Endothelial cell of umbilical vein (primary cell): Measurements from ENCODE around the gene CPNE2. TPM values are rescaled to one million over a fixed set of nuclear protein-coding genes. Genes with fewer than 3 reads are reported as not detected.

Experiments
- BruUV-seq: library from RNA; stranded (reverse); fragments of 400-500 nt; replicated peaks from 2 replicates; lab custom pipeline; 2021; lab: Mats Ljungman, UMichigan
- CTCF ChIA-PET: fragments of 300-600, 350-600 bp; sonication (Branson Sonifier 250); formaldehyde crosslinking; loops from one replicate; lab custom pipeline; 2021; ENCODE audit warnings: antibody characterized with exemption, inconsistent platforms; lab: Charles Lee
- POLR2A ChIA-PET: fragments of 300-600, 350-600 bp; sonication (Branson Sonifier 250); formaldehyde crosslinking; loops from one replicate; lab custom pipeline; 2021; ENCODE audit warnings: antibody characterized with exemption, inconsistent platforms; lab: Charles Lee
- DNase-seq: peaks from one replicate; pipeline ENCODE4 v3.0.0-alpha.2; 2011; ENCODE audit warnings: low read depth, low spot score
- FAIRE-seq: peaks from 2 replicates; lab custom pipeline; 2011; peaks lifted over from hg19 to GRCh38; lab: Jason Lieb, UNC
- H2AFZ ChIP-seq: 2 replicates; pipeline ENCODE4 v1.6.0; 2012; ENCODE audit warnings: low read depth, low read length, control low read depth, inconsistent platforms
- H3K27ac ChIP-seq: 2 replicates; pipeline ENCODE4 v1.5.1; 2011; ENCODE audit warnings: low read depth, mild to moderate bottlenecking, control low read depth, low read length, moderate library complexity; ENCODE audit not compliant: insufficient read depth
- H3K27me3 ChIP-seq, 2 experiments: 2 replicates each; pipeline versions ENCODE4 v1.6.0 to v1.6.1; 2011; ENCODE audit warnings: low read length in 2 of 2, mixed read lengths in 1 of 2; ENCODE audit not compliant: control insufficient read depth in 2 of 2, insufficient read depth in 2 of 2
- H3K36me3 ChIP-seq, 2 experiments: 2 replicates in 1 of 2; 3 replicates in 1 of 2; pipeline ENCODE4 v1.5.1; 2011; ENCODE audit warnings: low read length in 2 of 2, mild to moderate bottlenecking in 1 of 2, moderate library complexity in 1 of 2; ENCODE audit not compliant: control insufficient read depth in 2 of 2, insufficient read depth in 2 of 2; ENCODE audit errors: extremely low read depth in 1 of 2
- H3K4me1 ChIP-seq: 3 replicates; pipeline ENCODE4 v1.5.1; 2011; ENCODE audit warnings: mild to moderate bottlenecking, low read length; ENCODE audit not compliant: control insufficient read depth, insufficient read depth; ENCODE audit errors: extremely low read depth
- H3K4me2 ChIP-seq: 2 replicates; pipeline ENCODE4 v1.6.1; 2011; ENCODE audit warnings: low read length, control low read depth, mixed read lengths; ENCODE audit not compliant: insufficient read depth
- H3K4me3 ChIP-seq, 3 experiments: fragments of 200-600 bp in 1 of 3; sonication (generic), shearing (Covaris generic) in 1 of 3; replicated peaks in 1 of 3; 2 replicates each; pipeline ENCODE4 v1.5.1; 2011 to 2016; ENCODE audit warnings: control low read depth in 3 of 3, low read length in 3 of 3, mild to moderate bottlenecking in 2 of 3, inconsistent platforms in 1 of 3, low read depth in 1 of 3, moderate library complexity in 1 of 3; ENCODE audit not compliant: insufficient read depth in 1 of 3
- H3K79me2 ChIP-seq: 2 replicates; pipeline ENCODE4 v1.6.0; 2012; ENCODE audit warnings: low read length, inconsistent platforms; ENCODE audit not compliant: control insufficient read depth, insufficient read depth
- H3K9ac ChIP-seq: replicated peaks from 2 replicates; pipeline ENCODE3; 2011; ENCODE audit warnings: low read length, control low read depth; ENCODE audit not compliant: insufficient read depth; ENCODE audit errors: extremely low read depth
- H3K9me1 ChIP-seq: replicated peaks from 3 replicates; pipeline ENCODE4 v1.6.0; 2011; ENCODE audit warnings: mild to moderate bottlenecking, low read length; ENCODE audit not compliant: control insufficient read depth, insufficient read depth; ENCODE audit errors: extremely low read depth
- H3K9me3 ChIP-seq: replicated peaks from 2 replicates; pipeline ENCODE4 v1.5.1; 2012; ENCODE audit warnings: low read length, inconsistent platforms; ENCODE audit not compliant: control insufficient read depth, insufficient read depth
- H4K20me1 ChIP-seq: replicated peaks from 2 replicates; pipeline ENCODE3; 2011; ENCODE audit warnings: mild to moderate bottlenecking, low read length; ENCODE audit not compliant: control insufficient read depth, insufficient read depth; ENCODE audit errors: extremely low read depth
- EZH2 ChIP-seq: IDR thresholded peaks from 2 replicates; pipeline ENCODE4 v1.6.1; 2012; ENCODE audit warnings: borderline replicate concordance, low read depth, mild to moderate bottlenecking, moderate library complexity, low read length, inconsistent platforms; ENCODE audit not compliant: severe bottlenecking
- FOS ChIP-seq: IDR thresholded peaks from 2 replicates; pipeline ENCODE4 v1.6.1; 2011; ENCODE audit warnings: mild to moderate bottlenecking, low read length, moderate library complexity, borderline replicate concordance; ENCODE audit not compliant: insufficient read depth
- GATA2 ChIP-seq: IDR thresholded peaks from 2 replicates; pipeline ENCODE4 v1.7.0; 2011; ENCODE audit warnings: low read depth, mild to moderate bottlenecking, moderate library complexity, mixed read lengths, low read length; ENCODE audit not compliant: insufficient read length, insufficient read depth
- JUN ChIP-seq: IDR thresholded peaks from 2 replicates; pipeline ENCODE4 v1.6.1; 2011; ENCODE audit warnings: borderline replicate concordance, low read depth; ENCODE audit not compliant: insufficient read length, insufficient read depth
- MYC ChIP-seq: IDR thresholded peaks from one replicate; pipeline ENCODE4 v1.6.1; 2011; ENCODE audit warnings: mild to moderate bottlenecking, low read depth, low read length
- POLR2A ChIP-seq: IDR thresholded peaks from 2 replicates; pipeline ENCODE4 v1.6.1; 2012; ENCODE audit warnings: low read depth, mild to moderate bottlenecking, control low read depth, low read length
- POLR2AphosphoS5 ChIP-seq: IDR thresholded peaks from 2 replicates; pipeline ENCODE4 v1.6.1; 2012; ENCODE audit warnings: low read depth, mild to moderate bottlenecking, control low read depth, low read length, moderate library complexity; ENCODE audit not compliant: insufficient read depth
- dilution Hi-C: fragments of 300-500 bp; cut with MboI; formaldehyde crosslinking; loops from one replicate; pipeline ENCODE4 v1.15.0; 2019; ENCODE audit warnings: low sequenced_read_pairs; ENCODE audit not compliant: extremely low pct_ligation_motif_present
- intact Hi-C: fragments of 100-400 bp; cut with micrococcal nuclease; formaldehyde crosslinking; loops from one replicate; pipeline ENCODE4 v1.10.0; 2022
- polyA plus RNA-seq, 4 experiments: library from polyadenylated mRNA; depleted of rRNA in 3 of 4; stranded (reverse) in 3 of 4; unstranded in 1 of 4; fragments of >200 nt; gene quantifications; 2 replicates each; pipeline versions ENCODE4 v1.2.1 to v1.2.3, GENCODE V29; 2011 to 2012; ENCODE audit warnings: missing spikeins in 1 of 4
- total RNA-seq: library from RNA; stranded (reverse); gene quantifications from 2 replicates; pipeline ENCODE4 v1.2.3, GENCODE V29; 2021
- TF ChIP-seq, protein P1 (sequence below): IDR thresholded peaks from 2 replicates; pipeline ENCODE4 v1.6.1; 2011; ENCODE audit not compliant: insufficient read depth, insufficient read length
- TF ChIP-seq, protein P2 (sequence below), 2 donors: IDR thresholded peaks; 1 replicate in 1 of 2; 2 replicates in 1 of 2; pipeline ENCODE4 v1.5.1; 2011; ENCODE audit warnings: low read length in 2 of 2, mild to moderate bottlenecking in 2 of 2, moderate library complexity in 2 of 2, control low read depth in 1 of 2, inconsistent platforms in 1 of 2, low read depth in 1 of 2; ENCODE audit not compliant: insufficient read depth in 1 of 2; ENCODE audit errors: extremely low read depth in 1 of 2

The CPNE2 gene
- total and polyA plus RNA-seq, 2 donors (not counting 3 experiments of a cell fraction or from before 2014, with no cell fraction given): 91.9 to 187 TPM

DNA sequence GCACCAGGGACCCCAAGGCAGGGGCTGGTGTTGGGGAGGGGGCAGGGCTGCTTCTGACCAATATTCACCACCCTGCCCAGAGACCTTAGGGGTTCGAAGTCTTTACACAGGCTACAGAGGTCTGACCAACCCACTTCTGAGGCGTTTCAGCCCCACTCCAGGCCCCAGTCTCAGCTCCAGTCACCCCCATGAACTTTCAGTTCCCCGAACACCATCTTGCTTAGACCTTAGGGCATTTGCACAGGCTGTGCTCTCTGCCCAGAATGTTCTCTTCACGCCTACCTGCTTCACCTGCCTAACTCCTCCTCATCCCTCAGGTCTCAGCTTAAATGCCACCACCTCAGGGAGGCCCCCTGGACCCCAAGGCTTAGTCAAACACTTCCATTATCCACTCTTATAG lies 25.8 kb upstream of the CPNE2 start:
- intact Hi-C loops: no loop called here
- CTCF ChIA-PET: interaction anchor here (0.8 to 2.5 kb wide), 4 partner anchors 21 to 103 kb away, joined by 4 to 8 read pairs (median 6); partner anchors contain the start of gene CPNE2

More for the DNA sequence above, 25.8 kb upstream of the CPNE2 start:
- POLR2A ChIA-PET: no interaction called here
- no peaks in the 10 kb centered on the region for H3K4me1 ChIP-seq
- DNase-seq: no peak
- H2AFZ ChIP-seq: no peak overlapping the region
- H4K20me1 ChIP-seq: no peaks in the 10 kb centered on the region
- dilution Hi-C loops: no loop called here
- H3K27ac ChIP-seq: no peak overlapping the region
- no TSS peak for BruUV-seq
- H3K4me2 ChIP-seq: no peak overlapping the region
- no peaks in the 10 kb centered on the region for H3K9me1 ChIP-seq
- H3K27me3 ChIP-seq: no peaks in the 10 kb centered on the region
- H3K4me3 ChIP-seq: no peak overlapping the region
- no peak for FAIRE-seq
- TF ChIP-seq JUN: no peak
- TF ChIP-seq, protein P1, sequence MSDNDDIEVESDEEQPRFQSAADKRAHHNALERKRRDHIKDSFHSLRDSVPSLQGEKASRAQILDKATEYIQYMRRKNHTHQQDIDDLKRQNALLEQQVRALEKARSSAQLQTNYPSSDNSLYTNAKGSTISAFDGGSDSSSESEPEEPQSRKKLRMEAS: no peak
- TF ChIP-seq, protein P2, sequence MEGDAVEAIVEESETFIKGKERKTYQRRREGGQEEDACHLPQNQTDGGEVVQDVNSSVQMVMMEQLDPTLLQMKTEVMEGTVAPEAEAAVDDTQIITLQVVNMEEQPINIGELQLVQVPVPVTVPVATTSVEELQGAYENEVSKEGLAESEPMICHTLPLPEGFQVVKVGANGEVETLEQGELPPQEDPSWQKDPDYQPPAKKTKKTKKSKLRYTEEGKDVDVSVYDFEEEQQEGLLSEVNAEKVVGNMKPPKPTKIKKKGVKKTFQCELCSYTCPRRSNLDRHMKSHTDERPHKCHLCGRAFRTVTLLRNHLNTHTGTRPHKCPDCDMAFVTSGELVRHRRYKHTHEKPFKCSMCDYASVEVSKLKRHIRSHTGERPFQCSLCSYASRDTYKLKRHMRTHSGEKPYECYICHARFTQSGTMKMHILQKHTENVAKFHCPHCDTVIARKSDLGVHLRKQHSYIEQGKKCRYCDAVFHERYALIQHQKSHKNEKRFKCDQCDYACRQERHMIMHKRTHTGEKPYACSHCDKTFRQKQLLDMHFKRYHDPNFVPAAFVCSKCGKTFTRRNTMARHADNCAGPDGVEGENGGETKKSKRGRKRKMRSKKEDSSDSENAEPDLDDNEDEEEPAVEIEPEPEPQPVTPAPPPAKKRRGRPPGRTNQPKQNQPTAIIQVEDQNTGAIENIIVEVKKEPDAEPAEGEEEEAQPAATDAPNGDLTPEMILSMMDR (IDR thresholded peaks at IDR 0.05; ENCODE audit: extremely low read depth in 1 of 2, insufficient read depth in 1 of 2, low read depth in 1 of 2, low read length in 2 of 2): no peak
- no peak for TF ChIP-seq POLR2A
- TF ChIP-seq POLR2AphosphoS5: no peak
- no peak for TF ChIP-seq MYC
- TF ChIP-seq GATA2: no peak
- TF ChIP-seq EZH2: no peak
- no peak for TF ChIP-seq FOS
- no peaks in the 10 kb centered on the region for H3K9me3 ChIP-seq
- no peaks in the 10 kb centered on the region for H3K36me3 ChIP-seq
- no peaks in the 10 kb centered on the region for H3K79me2 ChIP-seq
- H3K9ac ChIP-seq: no peak overlapping the region
